SK-N-MC (cell line): ENCODE data around the gene CCL4L2.
"Not testable (repeated sequence)": the region's sequence is repeated elsewhere in the genome, so short reads cannot be mapped to it uniquely, and the experiment has no call there.

Source experiments
- EZH2 ChIP-seq: fragments of 200-600 bp; sonication (generic); IDR thresholded peaks from one replicate; pipeline ENCODE4 v1.6.1; 2017; ENCODE audit warnings: antibody characterized with exemption
- FOXP2 ChIP-seq: optimal IDR thresholded peaks from 2 replicates; pipeline ENCODE3; 2011; ENCODE audit warnings: mild to moderate bottlenecking, moderate library complexity; ENCODE audit not compliant: insufficient read depth; ENCODE audit errors: extremely low read length, control extremely low read depth
- POLR2AphosphoS5 ChIP-seq: IDR thresholded peaks from 2 replicates; pipeline ENCODE4 v1.6.1; 2012; ENCODE audit warnings: mild to moderate bottlenecking, low read depth, low read length, borderline replicate concordance

GRCh38 chr17:36211484-36212271 lies 815 bp downstream of the CCL4L2 start:
- not testable (repeated sequence) for TF ChIP-seq POLR2AphosphoS5, EZH2, FOXP2
